T-helper 1 cell treated with Interleukin-12 subunit alpha and Interleukin-12 subunit beta and Interleukin-4 antibody, amounts not matched to agents 30 ng/mL and 1 ng/mL, for 36 hours (primary cell): ENCODE data around the gene ZFYVE27. TPM values are rescaled to one million over a fixed set of nuclear protein-coding genes. Genes with fewer than 3 reads are reported as not detected.

Experiments
- intact Hi-C: fragments of 100-400 bp; cut with micrococcal nuclease; formaldehyde crosslinking; loops from one replicate; pipeline ENCODE4 v1.15.1; 2024
- total RNA-seq: library from RNA; stranded (reverse); gene quantifications from 2 replicates; pipeline ENCODE4 v1.2.3, GENCODE V29; 2022

The ZFYVE27 gene
- total RNA-seq, 1 donor from 2014 or later = 33.1 TPM

DNA sequence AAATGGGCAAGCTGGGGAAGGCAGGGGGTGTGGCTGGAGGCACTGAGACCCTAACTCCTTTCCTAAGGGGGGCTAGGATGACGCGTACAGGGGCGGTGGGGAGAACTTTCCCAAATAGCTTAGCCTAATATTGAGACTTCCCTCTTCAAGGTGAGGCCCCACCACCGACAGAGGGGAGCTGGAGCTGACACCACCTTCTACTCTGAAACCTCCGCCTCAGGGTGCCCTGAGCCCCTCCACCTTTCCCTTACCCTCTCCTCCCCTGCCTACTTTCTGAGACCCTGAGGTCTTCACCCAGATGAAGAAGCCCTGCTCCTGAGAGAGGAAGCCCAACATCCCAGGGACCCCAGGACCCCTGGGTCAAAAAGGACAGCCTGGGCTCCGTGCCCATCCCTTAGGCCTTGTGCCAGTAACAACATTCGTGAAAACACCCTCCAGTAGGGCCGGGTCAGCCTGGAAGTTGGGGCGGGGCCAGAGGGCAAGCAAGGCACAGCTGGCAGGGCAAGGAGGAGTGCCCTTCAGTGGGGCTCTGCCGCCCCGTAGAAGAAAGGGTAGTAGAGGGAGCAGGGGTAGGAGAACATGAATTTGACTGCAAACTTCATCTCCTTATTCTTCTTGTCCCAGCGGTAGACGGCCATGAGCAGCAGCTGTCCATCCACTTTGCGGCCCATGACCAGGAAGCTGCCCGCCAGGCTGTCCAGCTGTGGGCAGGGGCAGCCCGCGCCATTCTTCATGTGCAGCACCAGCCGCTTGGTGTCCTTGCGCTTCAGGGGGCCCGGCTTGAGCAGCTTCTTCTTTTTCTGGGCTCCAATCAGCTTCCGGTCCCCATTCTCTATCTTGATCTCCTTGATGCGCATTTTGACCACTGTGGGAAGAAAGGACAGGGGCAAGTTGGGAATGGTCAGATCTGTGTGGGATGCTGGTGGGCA lies 30.3 kb downstream of the ZFYVE27 start:
- intact Hi-C loops = no loop called here

DNA sequence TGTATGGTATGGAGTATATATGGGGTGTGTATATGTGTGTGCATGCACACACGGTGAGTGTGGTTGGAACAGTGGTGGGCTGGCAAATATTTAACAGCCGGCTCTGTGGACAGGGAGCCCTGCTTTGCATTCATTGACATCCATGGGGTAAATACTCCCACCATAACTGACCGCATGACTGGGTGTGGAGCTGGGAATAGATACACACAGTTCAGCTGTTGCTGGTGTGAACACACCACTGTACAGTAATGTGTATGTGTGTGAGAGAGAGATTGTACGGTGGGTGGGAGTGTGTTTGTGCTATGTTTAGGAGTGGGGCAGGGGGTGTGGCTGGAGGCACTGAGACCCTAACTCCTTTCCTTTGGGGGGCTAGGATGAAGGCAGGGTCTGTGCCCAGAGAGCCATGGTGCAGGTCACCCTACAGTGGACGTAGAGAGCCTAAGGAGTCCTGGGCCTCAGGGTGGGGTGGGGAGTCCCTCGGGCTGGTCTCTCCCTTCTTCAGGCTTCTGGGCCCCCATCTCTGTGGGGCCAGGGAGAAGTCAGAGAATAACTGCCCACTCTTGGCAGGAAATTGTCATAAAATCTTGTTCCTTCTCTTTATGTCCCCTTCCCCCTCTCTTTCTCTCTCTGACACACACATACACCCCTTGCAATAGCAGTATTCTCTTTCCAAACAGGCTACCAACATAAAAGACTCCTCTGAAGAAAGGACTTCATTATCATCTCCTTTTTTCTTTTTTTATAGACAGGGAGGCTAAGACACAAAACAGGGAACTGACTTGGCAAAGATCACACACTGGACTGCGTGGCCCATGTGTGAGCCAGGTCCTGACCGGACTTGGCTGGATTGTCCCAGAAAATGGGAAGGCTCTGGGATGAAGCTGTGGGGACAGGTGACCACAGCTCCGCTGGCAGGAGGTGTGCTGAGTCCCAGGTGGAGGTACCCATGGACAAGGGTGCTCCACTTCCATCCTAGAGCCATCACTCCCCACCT lies 31.7 kb downstream of the ZFYVE27 start:
- intact Hi-C loops = no loop called here

DNA sequence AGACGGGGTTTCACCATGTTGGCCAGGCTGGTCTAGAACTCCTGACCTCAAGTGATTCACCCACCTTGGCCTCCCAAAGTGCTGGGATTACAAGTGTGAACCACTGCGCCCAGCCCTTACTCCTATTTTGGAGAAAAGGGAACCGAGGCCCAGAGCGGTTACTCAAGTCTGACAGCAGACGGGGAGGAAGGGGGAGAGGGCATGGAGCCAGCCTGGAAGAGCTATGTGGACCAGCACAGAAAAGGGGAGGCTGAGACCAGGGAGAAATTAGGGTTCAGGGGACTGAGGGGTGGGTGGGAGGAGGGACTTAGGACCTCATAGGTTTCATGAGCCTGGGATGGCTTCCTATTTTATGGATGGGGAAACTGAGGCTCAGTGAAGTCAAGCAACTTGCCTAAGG lies 33.3 kb downstream of the ZFYVE27 start:
- intact Hi-C loops = no loop called here

DNA sequence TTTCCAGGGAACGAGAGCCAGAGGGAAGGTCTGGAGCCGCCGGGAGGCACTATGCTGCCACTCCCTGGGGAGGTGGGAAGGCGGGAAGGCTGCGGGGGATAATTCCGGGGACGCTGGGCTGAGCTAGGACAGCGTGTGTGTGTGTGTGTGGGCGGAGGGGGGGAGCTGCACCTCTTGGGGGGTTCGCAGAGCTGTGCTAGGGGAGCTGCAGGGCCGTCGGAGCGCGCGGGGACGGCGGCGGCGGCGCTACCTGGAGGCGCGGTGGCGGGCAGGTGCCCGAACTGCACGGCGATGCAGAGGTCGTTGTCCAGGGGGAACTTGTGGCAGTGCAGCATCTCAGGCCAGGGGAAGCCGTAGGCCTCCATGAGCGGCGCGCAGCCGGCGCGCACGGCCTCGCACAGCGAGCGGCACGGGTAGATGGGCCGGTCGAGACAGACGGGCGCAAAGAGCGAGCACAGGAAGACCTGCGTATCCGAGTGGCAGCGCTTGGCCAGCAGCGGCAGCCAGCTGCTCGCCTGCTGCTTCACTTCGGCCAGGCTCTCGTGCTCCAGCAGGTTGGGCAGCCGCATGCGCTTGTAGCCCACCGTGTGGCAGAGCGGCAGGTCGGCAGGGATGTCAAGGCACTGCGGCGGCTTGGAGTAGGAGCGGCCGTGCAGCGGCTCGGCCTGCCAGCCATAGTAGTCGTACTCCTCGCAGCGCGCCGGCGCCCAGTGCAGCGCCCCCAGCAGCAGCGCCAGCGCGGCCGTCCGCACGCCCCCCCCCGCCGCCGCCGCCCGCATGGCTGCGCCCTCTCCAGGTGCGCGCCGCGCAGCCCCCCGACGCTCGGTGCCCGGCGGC lies 34.3 kb downstream of the ZFYVE27 start:
- intact Hi-C loops = no loop called here

DNA sequence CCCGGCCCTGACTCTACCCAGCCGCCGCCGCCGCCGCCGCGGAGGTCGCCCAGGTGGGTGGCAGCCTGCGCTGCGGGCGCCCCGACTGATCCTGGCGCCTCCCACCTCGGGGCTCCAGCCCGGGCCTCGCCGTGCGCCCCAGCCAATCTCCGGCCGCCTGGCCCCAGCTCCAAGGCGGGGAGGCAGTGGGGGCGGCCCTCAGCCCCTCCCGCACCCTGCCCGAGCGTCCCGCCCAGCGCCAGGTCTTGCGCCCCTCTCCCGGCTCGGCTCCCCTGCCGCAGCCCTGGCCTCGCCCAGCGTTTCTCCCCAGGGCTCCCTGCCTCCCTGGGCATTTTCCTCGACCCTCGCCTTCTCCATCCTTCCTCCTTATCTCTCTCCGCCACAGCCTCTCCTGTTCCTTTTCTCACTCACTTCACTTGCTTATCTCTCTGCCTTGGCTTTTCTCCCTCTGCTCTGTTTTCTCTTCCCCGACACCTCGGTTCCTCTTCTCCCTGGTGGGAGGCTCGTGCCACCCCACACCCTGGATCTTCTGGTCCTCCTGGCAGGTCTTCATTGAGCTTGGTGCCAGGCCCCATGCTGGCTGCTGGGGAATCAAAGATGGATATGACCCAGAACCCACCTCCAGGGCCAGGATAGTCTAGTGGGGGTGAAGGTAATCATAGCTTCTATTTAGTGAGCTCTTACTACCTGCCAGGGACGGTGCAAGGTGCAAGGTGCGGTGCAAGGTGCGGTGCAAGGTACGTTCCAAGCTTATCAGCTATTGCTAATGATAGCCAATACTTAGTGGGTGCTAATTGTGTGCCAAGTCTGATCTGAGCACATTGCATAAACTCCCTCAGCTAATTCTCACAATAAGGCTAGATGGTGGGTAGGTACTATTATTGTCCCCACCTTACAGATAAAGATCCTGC lies 35.2 kb downstream of the ZFYVE27 start, which contains the start of gene SFRP5:
TSS of gene SFRP5 (minus strand) at position 87 of the 911 bp plus-strand sequence. CDS start 166 bp downstream, outside the sequence.
- intact Hi-C loops = no loop called here

DNA sequence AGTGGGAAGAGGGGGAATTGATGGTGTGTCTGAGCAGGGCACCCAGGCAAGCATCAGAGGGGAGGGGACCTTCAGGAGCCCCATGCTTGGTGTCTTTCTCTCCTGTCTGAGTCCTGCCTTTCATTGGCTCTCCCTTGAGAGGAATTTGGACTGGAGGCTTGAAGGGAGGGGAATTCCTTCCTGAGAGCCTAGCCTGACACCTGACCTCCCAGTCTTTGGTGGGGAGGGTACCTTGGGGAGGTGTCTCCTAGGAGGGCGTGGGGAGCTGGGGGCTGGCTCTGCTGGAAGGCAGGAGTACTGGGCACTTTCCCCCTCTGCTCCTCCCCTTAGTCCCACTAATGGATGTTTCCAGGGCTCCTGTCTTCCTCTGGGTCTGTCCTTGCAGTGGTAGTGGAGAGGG lies 36.2 kb downstream of the ZFYVE27 start:
- intact Hi-C loops = no loop called here

DNA sequence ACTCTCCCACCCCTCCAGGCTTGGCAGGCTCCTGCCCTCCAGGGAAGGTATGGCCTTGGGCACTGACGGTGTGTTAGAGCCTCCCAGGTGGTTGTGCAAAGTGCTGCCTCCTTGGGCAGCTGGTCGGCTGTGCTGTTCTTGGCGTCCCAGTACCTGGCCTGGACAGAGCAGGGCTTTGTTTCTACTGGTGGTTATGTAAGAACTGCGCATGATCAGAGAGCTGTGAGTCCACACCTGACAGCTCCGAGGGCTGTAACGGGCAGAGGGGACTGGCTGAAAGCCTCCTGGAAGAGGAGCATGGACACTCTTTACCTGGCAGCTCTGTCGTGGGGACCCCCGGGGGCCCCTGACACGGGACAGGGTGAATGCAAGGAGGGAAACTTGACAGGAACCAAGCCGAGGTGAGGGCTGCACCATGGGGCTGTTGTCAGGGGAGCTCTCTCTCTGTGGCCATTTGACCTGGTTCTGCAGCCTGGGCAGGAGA lies 37.9 kb downstream of the ZFYVE27 start:
- intact Hi-C loops = no loop called here

DNA sequence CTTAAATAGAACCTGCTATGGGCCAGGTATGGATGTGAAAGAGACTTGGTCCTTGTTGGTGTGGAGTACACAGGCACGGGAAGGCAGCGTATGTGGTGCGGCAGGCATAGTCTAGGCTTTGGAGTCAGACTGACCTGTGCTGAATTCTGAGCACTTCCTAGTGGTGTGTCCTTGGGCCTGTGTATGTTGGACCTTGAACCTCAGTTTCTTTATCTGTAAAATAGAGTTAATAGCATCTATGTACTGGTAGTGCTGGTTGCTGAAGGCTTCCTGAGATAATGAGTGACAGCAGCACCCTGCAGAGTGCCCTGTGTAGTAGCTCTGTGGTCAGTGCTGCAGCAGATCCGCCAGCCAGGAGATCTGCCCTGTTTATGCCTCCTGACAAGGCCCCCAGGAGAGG lies 40.2 kb downstream of the ZFYVE27 start:
- intact Hi-C loops = no loop called here

DNA sequence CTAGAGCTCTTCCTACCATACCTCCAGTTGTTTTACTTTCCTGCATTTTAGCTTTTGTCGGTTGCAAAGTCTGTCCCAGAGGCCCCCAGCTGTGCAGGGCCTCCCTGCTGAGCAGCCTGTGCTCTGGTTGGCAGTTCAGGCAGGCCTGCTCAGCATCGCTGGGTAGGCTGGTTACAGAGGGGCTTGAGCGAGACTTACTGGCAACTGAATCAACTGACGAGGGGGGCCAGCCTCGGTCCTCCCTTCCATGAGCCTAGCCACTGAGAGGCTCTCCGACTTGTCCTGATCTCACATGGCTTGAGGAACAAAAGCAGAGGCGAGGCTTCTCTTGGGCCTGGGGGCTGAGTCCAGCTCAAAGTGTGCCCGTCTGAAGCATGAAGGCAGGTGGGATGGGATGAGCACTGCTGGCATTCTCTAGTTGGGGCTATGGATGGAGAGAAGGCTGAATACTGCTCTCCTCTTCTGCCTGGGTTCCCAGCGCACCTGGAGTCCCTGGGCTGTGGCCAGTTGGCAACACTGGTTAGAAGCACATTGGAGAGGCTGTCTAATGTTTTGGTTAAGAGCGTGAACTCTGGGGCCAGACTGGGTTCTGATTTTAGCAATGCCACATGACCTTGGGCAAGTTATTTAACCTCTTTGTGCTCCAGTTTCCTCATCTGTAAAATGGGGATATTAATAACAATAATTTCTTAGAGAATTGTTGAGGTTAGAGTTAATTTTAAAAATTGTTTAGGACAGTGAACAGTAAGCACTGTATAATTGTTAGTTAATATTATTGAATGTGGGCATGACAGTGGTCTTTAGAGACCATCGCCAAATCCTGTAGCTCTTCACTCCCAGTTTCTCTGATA lies 41.7 kb downstream of the ZFYVE27 start:
- intact Hi-C loops = no loop called here

DNA sequence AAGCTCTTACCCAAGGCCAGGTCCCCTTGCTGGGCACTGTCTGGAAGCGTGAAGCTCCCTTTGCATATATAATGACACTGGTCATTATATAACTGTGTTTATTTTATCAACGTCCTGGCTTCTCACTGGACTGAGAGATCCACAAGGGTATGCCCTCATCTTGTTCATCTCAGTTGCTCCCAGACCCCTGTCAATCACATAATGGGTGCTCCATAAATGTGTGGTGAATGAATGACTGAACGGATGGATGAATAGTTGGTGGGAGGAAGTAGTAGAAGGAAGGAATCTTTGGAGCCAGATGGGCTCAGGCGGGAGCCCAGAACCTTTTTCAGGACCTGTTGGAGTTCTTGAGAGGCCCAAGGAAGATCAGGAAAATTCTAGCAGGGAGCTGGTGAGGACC lies 42.6 kb downstream of the ZFYVE27 start:
- intact Hi-C loops = no loop called here

DNA sequence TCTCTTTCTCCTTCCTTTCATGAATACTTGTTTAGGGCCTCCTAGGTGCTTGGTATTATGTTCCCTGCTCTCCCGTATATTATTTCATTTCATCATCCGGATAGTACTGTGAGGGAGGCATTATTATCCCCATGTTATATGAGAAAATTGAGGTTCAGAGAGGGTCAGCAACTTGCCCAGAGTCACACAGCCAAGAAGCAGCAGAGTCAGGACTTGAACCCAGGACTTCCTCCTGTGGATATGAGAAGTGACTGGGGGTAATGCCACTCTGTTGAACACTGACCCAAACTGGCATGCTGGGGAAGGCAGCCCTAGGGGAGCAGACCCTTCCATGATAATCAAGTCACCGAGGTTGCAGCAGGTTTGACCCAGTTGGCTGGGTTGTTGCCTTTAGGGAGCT lies 43.0 kb downstream of the ZFYVE27 start:
- intact Hi-C loops = no loop called here

DNA sequence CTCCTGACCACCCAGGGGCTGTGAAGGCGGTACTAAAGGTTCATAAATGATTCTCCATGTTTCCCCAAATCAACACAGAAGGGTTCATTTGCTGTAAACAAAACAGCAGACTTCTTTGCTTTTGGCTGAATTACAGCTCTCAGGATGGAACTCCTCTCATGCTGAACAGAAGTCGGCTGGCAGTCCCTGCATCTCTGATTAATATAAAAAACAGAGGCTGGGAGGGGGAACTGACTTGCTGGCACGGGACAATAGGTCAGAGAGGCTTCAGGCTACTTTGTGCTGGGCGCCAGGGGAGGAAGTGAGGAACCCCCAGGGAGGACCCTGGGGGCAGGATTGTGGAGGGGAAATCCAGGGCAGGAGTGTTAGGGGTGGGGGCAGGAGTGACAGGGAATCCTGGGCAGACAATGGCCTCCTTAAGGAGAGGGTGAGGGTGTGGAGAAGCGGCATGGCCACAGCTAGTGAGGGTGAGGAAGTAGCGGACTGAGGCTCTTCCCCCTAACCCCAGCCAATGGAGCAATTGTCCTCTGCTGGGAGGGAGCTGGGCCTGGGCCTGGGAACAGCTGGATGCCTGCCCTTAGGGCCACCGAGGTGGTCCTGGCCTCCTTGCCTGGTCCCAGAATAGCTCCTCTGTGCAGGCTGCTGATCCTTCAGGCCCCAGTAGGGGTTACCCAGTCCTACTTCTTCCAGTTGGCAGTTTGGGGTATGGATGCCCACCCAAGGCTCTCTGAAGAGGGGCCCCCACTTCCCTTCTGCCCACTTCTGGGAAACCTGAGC lies 44.1 kb downstream of the ZFYVE27 start:
- intact Hi-C loops = no loop called here

DNA sequence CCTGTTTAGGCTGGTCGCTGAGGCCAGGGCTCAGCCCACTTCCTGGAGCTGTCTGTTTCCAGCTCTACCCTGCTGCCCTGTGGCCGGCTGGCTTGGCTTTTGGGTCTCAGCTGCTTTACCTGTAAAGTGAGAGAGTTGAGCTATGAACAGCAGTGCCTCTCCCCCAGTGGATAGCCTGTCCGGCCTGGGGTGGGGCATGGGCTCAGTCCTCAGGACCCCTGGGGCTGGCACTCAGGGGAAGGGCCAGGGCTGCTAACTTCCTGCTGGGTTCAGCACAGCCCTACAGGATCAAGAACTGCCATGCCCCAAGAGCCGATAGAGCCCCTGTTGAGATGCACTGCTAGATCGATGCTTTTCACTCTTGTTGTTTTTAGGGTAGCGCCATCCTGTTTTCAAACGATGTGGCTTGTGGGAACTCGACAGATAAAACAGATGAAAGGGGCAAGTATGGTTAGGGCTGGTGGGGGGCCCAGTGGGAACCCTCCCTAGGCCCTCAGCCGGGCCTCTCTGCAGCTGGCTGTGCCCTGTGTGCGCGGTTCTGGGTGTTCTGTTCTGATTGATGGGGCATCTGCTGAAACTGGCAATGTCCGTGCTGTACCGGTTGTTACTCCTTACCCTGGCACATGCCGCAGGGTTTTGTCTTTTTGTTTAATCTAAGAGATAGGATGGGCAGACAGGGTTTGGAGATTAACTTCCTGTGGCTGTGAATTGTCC lies 44.8 kb downstream of the ZFYVE27 start:
- intact Hi-C loops = no loop called here

DNA sequence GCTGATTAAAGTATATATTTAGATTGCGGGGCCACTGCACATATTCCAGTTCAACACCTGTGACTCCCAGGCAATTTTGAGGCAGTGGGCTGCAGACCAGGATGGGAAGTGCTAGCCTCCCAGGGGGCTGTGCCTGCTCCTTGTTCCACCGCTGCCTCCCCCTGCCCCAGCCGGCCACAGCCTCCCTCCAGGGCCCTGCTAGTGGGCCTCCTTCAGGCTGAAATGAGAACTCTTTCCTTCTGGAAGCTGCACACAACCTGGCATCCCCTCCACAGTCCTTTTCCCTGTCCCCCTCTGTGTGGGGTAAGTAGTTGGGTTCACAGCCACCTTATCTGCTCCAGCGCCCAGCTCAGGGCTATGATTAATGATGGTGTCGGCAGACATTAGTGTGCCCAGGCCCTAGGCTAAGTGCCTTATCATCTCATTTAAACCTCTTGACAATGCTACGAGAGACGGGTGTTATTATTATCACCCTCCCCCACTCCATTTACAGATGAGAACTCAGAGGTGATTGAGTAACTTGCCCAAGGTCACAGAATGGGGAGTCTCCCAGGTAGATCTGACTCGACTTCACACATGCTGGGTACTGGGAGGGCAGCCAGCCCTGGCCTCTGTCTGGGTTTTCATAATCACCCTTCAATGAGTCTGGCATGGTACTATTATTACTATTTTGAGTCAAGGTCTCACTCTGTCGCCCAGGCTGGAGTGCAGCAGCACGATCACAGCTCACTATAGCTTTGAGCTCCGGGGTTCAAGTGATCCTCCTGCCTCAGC lies 45.7 kb downstream of the ZFYVE27 start:
- intact Hi-C loops = no loop called here

DNA sequence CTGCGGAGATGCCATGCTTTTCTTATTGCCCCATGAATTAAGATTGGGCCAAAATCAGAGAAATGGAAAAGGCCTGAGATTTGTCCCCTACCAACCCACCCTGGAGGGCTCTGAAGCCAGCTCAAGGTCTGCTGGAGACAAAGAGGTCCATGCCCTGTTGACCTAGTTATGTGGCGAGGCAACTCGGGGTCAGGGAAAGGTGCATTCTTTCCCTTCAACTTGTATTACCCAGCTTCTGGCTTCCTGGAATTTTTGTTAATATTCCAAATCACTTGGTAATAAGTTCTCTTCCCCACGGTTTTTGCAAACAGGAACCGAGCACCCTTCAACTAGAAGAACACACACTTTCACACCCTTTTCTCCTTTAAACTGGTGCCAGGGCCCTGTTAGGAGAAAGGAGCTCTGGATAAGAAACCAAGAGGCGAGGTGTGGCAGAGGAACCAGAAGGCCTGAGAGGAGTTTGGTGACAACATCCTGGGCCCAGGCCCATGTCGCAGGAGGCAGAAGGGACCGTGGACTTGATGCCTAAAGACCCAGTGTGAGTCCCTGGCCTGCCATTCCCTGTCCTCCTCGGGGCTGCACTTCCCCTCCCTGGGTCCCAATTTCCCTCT lies 47.4 kb downstream of the ZFYVE27 start:
- intact Hi-C loops = no loop called here

DNA sequence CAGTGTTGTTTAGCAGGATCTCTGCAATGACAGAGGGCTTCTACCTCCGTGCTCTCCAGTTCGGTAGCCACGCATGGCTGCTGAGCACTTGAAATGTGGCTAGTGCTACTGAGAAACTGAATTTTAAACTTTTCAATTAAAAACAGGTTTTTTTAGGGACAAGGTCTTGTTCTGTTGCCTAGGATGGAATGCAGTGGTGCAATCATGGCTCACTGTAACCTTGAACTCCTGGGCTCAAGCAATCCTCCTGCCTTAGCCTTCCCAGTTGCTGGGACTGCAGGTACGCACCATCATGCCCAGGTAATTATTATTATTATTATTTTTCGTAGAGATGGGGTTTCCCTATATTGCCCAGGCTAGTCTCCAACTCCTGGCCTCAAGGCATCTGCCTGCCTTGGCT lies 48.3 kb downstream of the ZFYVE27 start:
- intact Hi-C loops = no loop called here
